ENCODE measurements around the gene ALB.

Gene ALB

GRCh38 chr4:73396304-73396703, 7.8 kb upstream of the ALB start:
- H3K27me3 Mint-ChIP-seq: peaks cover 5% of the 10 kb centered on the region in 2 donors
- no peaks in the 10 kb centered on the region for H3K9me3 Mint-ChIP-seq
- no peak for ATAC-seq (replicated peaks)
- no peaks in the 10 kb centered on the region for H3K36me3 Mint-ChIP-seq
- no peak overlapping the region for H3K27ac Mint-ChIP-seq
- no peak for DNase-seq
- no peak overlapping the region for H3K4me3 Mint-ChIP-seq
- no peaks in the 10 kb centered on the region for H3K4me1 Mint-ChIP-seq

- ATAC-seq (replicated peaks): no peak
- DNase-seq: no peak
- Mint-ChIP-seq H3K36me3 (no peaks in the 10 kb centered on the region), H3K4me1 (no peaks in the 10 kb centered on the region), H3K9me3 (no peaks in the 10 kb centered on the region), H3K27ac (no peak overlapping the region), H3K4me3 (no peak overlapping the region), H3K27me3 (peaks cover 5% of the 10 kb centered on the region in 2 donors)
Observed at GRCh38 chr4:73396993-73397972, 6.8 kb upstream of the ALB start.

DNA sequence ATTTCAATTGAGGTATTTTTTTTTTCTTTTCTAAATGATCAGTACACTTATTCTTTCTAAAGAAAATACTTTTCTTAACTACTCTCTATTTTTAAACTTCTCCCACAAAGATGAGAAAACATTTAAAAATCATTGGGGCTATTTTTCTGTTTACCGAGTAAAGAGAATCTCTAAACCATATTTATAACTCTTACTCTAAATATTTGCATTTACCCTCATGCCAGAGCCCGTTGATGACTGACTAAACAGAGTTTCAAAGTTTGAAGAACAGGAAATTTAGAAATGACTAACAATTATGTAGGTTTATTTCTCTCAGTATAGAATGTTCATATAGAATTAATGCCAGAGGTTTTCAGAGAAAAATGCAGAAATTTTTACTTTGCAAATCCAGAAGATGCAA, 2.7 kb upstream of the ALB start:
- Mint-ChIP-seq H3K4me3 (no peak overlapping the region), H3K9me3 (no peaks in the 10 kb centered on the region), H3K27me3 (peaks cover 0 to 5% of the 10 kb centered on the region in 2 donors), H3K4me1 (no peaks in the 10 kb centered on the region), H3K36me3 (no peaks in the 10 kb centered on the region), H3K27ac (no peak overlapping the region)
- no peak for DNase-seq
- no peak for ATAC-seq (replicated peaks)

- Mint-ChIP-seq H3K9me3 (no peaks in the 10 kb centered on the region), H3K4me1 (no peaks in the 10 kb centered on the region), H3K27me3 (no peaks in the 10 kb centered on the region), H3K4me3 (no peak overlapping the region), H3K27ac (no peak overlapping the region), H3K36me3 (no peaks in the 10 kb centered on the region)
- ATAC-seq (replicated peaks): no peak
- no peak for DNase-seq
Observed at GRCh38 chr4:73404457-73404856, 370 bp downstream of the ALB start.

DNA sequence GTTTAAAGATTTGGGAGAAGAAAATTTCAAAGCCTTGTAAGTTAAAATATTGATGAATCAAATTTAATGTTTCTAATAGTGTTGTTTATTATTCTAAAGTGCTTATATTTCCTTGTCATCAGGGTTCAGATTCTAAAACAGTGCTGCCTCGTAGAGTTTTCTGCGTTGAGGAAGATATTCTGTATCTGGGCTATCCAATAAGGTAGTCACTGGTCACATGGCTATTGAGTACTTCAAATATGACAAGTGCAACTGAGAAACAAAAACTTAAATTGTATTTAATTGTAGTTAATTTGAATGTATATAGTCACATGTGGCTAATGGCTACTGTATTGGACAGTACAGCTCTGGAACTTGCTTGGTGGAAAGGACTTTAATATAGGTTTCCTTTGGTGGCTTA, 1.1 kb downstream of the ALB start:
- H3K4me3 Mint-ChIP-seq: no peak overlapping the region
- no peaks in the 10 kb centered on the region for H3K36me3 Mint-ChIP-seq
- H3K27me3 Mint-ChIP-seq: no peaks in the 10 kb centered on the region
- H3K4me1 Mint-ChIP-seq: no peaks in the 10 kb centered on the region
- H3K9me3 Mint-ChIP-seq: no peaks in the 10 kb centered on the region
- no peak overlapping the region for H3K27ac Mint-ChIP-seq
- ATAC-seq (replicated peaks) (no peak), DNase-seq (no peak)

DNA sequence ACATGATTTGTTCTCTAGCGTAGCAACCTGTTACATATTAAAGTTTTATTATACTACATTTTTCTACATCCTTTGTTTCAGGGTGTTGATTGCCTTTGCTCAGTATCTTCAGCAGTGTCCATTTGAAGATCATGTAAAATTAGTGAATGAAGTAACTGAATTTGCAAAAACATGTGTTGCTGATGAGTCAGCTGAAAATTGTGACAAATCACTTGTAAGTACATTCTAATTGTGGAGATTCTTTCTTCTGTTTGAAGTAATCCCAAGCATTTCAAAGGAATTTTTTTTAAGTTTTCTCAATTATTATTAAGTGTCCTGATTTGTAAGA, 2.4 kb downstream of the ALB start:
- Mint-ChIP-seq H3K27me3 (no peaks in the 10 kb centered on the region), H3K36me3 (no peaks in the 10 kb centered on the region), H3K27ac (no peak overlapping the region), H3K9me3 (no peaks in the 10 kb centered on the region), H3K4me1 (no peaks in the 10 kb centered on the region), H3K4me3 (no peak overlapping the region)
- DNase-seq (no peak), ATAC-seq (replicated peaks) (no peak)

GRCh38 chr4:73407227-73407673, 3.2 kb downstream of the ALB start:
- H3K4me3 Mint-ChIP-seq: no peak overlapping the region
- no peaks in the 10 kb centered on the region for H3K36me3 Mint-ChIP-seq
- H3K4me1 Mint-ChIP-seq: no peaks in the 10 kb centered on the region
- no peaks in the 10 kb centered on the region for H3K9me3 Mint-ChIP-seq
- H3K27me3 Mint-ChIP-seq: peaks cover 0 to 5% of the 10 kb centered on the region in 2 donors
- DNase-seq (no peak), ATAC-seq (replicated peaks) (no peak)
- H3K27ac Mint-ChIP-seq: no peak overlapping the region

GRCh38 chr4:73408181-73408867, 4.2 kb downstream of the ALB start:
- no peaks in the 10 kb centered on the region for H3K4me1 Mint-ChIP-seq
- no peak for ATAC-seq (replicated peaks)
- no peak for DNase-seq
- no peaks in the 10 kb centered on the region for H3K9me3 Mint-ChIP-seq
- no peak overlapping the region for H3K4me3 Mint-ChIP-seq
- peaks cover 0 to 8% of the 10 kb centered on the region in 2 donors for H3K27me3 Mint-ChIP-seq
- no peaks in the 10 kb centered on the region for H3K36me3 Mint-ChIP-seq
- no peak overlapping the region for H3K27ac Mint-ChIP-seq

DNA sequence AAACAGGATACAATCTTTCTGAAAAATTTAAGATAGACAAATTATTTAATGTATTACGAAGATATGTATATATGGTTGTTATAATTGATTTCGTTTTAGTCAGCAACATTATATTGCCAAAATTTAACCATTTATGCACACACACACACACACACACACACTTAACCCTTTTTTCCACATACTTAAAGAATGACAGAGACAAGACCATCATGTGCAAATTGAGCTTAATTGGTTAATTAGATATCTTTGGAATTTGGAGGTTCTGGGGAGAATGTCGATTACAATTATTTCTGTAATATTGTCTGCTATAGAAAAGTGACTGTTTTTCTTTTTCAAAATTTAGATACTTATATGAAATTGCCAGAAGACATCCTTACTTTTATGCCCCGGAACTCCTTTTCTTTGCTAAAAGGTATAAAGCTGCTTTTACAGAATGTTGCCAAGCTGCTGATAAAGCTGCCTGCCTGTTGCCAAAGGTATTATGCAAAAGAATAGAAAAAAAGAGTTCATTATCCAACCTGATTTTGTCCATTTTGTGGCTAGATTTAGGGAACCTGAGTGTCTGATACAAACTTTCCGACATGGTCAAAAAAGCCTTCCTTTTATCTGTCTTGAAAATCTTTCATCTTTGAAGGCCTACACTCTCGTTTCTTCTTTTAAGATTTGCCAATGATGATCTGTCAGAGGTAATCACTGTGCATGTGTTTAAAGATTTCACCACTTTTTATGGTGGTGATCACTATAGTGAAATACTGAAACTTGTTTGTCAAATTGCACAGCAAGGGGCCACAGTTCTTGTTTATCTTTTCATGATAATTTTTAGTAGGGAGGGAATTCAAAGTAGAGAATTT, 5.2 kb downstream of the ALB start:
- no peak overlapping the region for H3K27ac Mint-ChIP-seq
- no peaks in the 10 kb centered on the region for H3K4me1 Mint-ChIP-seq
- peaks cover 0 to 8% of the 10 kb centered on the region in 2 donors for H3K27me3 Mint-ChIP-seq
- ATAC-seq (replicated peaks) (no peak), DNase-seq (no peak)
- H3K9me3 Mint-ChIP-seq: no peaks in the 10 kb centered on the region
- no peak overlapping the region for H3K4me3 Mint-ChIP-seq
- no peaks in the 10 kb centered on the region for H3K36me3 Mint-ChIP-seq

GRCh38 chr4:73409978-73410548, 6.0 kb downstream of the ALB start:
- H3K9me3 Mint-ChIP-seq: no peaks in the 10 kb centered on the region
- DNase-seq: no peak

GRCh38 chr4:73410916-73411730, 7.0 kb downstream of the ALB start:
- Mint-ChIP-seq H3K27ac (no peak overlapping the region), H3K27me3 (peaks cover 0 to 8% of the 10 kb centered on the region in 2 donors)

More at GRCh38 chr4:73409978-73410548, 6.0 kb downstream of the ALB start:
- H3K4me1 Mint-ChIP-seq: no peaks in the 10 kb centered on the region
- no peak overlapping the region for H3K27ac Mint-ChIP-seq
- peaks cover 0 to 8% of the 10 kb centered on the region in 2 donors for H3K27me3 Mint-ChIP-seq
- H3K4me3 Mint-ChIP-seq: no peak overlapping the region
- ATAC-seq (replicated peaks): no peak
- no peaks in the 10 kb centered on the region for H3K36me3 Mint-ChIP-seq

DNA sequence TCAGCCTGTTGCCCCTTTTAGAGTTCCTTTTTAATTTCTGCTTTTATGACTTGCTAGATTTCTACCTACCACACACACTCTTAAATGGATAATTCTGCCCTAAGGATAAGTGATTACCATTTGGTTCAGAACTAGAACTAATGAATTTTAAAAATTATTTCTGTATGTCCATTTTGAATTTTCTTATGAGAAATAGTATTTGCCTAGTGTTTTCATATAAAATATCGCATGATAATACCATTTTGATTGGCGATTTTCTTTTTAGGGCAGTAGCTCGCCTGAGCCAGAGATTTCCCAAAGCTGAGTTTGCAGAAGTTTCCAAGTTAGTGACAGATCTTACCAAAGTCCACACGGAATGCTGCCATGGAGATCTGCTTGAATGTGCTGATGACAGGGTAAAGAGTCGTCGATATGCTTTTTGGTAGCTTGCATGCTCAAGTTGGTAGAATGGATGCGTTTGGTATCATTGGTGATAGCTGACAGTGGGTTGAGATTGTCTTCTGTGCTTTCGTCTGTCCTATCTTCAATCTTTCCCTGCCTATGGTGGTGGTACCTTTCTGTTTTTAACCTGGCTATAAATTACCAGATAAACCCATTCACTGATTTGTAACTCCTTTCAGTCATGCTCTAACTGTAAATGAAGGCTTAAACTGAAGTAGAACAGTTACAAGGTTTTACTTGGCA, 7.8 kb downstream of the ALB start:
- Mint-ChIP-seq H3K36me3 (no peaks in the 10 kb centered on the region), H3K4me3 (no peak overlapping the region), H3K27me3 (peaks cover 0 to 8% of the 10 kb centered on the region in 2 donors), H3K4me1 (no peaks in the 10 kb centered on the region), H3K27ac (no peak overlapping the region), H3K9me3 (no peaks in the 10 kb centered on the region)
- DNase-seq: no peak
- ATAC-seq (replicated peaks): no peak

More at GRCh38 chr4:73410916-73411730, 7.0 kb downstream of the ALB start:
- no peaks in the 10 kb centered on the region for H3K36me3 Mint-ChIP-seq
- H3K4me1 Mint-ChIP-seq: no peaks in the 10 kb centered on the region
- no peaks in the 10 kb centered on the region for H3K9me3 Mint-ChIP-seq
- ATAC-seq (replicated peaks) (no peak), DNase-seq (no peak)
- no peak overlapping the region for H3K4me3 Mint-ChIP-seq

- DNase-seq (no peak), ATAC-seq (replicated peaks) (no peak)
- Mint-ChIP-seq H3K4me1 (no peaks in the 10 kb centered on the region), H3K4me3 (no peak overlapping the region), H3K27ac (no peak overlapping the region), H3K9me3 (no peaks in the 10 kb centered on the region), H3K27me3 (peaks cover 0 to 8% of the 10 kb centered on the region in 2 donors), H3K36me3 (no peaks in the 10 kb centered on the region)
Observed at GRCh38 chr4:73413294-73413755, 9.2 kb downstream of the ALB start.
